ENCODE measurements around the gene INPP5A. TPM values are rescaled to one million over a fixed set of nuclear protein-coding genes. Genes with fewer than 3 reads are reported as not detected.

The INPP5A gene
- polyA plus RNA-seq, 3 donors: 31.5 to 35.4 (median 33.1) TPM

GRCh38 chr10:132609211-132609610 lies 71.6 kb downstream of the INPP5A start:
- no peak for DNase-seq

DNA sequence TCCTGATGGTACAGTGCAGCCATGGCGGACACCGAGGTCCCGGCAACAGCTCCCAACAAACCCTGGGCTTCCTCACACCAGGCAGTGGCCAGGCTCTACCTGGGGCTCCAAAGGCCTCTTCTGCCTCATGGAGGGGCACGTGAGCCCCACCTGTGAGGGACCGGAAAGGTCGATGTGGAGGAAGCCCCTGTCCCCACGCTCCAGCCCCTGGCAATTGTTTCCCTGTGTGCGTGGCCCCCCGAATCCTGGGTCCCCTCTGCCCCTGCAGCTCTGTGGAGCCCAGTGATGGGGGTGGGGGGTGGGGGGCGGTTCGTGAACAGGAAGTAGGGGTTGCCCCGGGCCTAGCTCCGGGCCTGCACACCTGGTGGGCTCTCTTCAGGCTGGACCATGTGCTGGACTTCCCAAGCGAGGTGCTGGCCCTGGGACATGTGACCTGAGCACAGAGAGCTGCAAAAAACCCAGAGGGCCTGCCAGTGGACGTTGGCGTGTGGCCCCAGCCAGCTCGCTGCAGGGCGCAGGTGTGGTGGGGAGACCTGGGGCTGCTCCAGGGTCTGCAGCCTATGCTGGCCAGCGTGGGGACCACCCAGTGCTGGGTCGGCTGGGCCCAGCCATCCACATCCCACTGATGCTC lies 72.6 kb downstream of the INPP5A start:
- DNase-seq: no peak

GRCh38 chr10:132611026-132611910 lies 73.7 kb downstream of the INPP5A start:
- DNase-seq: no peak

- DNase-seq: no peak
Observed at GRCh38 chr10:132611986-132612385, 74.4 kb downstream of the INPP5A start.

DNA sequence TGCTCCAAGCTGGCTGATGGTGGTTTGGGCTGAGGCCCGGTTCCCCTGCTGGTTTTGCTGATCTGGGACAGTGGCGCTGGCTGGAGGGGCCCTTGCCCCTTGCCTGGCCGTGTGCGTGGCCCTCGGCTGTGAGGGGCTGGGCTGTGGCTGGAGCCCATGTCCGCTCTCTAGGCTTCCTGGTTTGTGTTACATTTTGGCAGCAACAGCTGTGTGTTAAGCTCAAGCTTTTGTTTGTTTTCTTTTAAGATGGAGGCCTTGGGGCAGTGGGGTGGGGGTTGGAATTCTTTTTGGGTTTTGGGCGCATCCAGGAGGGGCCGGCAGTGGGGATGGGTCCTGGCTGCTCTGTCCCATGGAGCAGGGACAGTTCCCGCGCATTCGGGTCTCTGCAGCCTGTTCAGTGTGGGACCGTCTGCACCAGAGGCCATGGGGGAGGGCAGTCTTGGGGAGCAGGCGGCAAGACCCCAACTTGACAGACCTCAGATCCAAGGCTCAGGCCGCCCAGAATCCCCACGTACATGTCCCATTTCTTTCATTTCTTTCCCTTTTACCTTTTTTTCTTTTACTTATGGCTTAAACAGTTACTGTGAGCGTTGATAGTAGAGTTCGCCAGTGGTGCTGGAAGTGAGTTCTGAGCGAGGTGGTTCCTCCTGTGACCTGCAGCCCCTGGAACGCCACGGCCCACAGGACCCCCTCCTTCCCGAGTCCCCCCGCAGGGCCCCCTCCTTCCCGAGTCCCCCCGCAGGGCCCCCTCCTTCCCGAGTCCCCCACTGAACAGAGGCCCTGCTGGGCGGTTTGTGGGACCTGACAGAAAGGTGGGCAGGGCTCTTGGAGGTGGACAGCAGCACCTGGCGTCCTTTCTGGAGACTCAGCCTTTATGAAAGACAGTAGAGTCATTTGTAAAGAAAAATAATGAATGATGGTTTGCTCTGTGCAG lies 75.3 kb downstream of the INPP5A start:
- no peak for DNase-seq

DNA sequence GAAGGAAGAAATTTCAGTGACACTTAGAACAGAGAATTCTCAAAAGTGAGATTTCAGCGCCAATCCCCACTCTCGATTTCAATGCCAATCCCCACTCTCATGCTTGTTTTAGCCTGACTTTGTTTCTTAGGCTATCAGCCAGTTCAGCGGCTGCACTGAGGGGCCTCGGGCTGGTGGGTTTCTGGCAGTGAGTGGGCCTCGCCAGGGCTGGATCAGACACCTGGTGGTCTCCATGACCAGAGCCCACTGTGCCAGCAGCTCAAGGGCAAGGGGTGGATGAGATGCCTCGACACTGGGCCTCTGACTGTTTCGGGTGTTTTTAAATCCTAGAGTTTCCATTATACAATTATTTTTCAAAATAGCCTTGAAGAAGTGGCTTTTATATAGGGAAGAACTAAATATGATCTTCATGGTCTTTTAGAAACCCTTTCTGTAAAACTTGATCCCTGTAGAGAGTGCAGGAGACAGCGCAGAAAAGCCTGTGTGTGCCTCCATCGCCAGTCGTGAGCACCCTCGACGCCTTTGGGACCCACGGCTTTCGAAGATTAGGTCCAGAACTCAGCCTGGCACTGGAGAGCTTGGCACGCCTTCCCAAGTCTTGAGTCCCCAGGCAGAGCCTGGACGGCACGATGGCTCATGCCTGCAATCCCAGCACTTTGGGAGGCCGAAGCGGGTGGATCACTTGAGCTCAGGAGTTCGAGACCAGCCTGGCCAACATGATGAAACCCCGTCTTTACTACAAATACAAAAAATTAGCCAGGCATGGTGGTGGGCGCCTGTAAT lies 76.2 kb downstream of the INPP5A start:
- no peak for DNase-seq

DNA sequence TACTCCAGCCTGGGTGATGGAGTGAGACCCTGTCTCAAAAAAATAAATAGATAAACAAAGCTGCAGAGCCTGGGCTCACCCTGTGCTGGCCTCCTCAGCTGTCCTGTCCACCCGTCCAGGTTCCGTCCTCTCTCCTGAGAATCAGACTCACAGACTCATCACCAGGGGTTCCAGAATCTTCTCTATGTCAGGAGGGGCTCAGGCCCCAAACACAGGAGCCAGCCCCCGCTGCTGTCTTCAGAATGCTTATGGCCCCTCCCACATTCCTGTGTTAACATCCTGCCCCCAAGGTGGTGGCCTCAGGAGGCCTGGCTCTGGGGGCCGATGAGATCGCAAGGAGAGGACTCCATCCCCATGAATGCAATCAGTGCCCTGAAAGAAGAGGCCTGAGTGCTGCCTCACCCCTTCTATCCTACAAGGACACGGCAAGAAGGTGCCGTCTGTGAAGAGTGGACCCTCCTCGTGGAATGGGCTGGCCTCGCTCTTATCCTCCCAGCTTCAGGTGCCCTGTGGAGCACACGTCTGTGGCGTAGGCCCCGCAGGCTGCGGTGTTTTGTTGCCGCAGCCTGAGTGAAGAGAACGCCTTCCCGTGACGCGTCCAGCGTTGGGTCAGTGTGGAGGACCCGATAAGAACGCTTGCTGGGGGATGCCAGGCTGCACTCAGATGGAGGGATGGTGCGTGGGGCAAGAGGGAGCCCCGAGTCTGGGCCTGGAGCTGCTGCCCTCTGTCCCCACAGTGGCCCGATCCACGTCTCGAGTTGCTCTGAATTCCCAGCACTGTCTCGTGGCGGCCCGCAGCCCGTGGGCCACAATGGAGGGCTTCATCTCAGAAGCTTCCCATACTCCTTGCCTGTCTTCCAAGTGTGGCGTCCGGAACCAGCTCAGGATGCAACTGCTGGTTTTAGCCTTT lies 77.1 kb downstream of the INPP5A start:
- no peak for DNase-seq

GRCh38 chr10:132615341-132616169 lies 78.0 kb downstream of the INPP5A start:
- DNase-seq: no peak

DNA sequence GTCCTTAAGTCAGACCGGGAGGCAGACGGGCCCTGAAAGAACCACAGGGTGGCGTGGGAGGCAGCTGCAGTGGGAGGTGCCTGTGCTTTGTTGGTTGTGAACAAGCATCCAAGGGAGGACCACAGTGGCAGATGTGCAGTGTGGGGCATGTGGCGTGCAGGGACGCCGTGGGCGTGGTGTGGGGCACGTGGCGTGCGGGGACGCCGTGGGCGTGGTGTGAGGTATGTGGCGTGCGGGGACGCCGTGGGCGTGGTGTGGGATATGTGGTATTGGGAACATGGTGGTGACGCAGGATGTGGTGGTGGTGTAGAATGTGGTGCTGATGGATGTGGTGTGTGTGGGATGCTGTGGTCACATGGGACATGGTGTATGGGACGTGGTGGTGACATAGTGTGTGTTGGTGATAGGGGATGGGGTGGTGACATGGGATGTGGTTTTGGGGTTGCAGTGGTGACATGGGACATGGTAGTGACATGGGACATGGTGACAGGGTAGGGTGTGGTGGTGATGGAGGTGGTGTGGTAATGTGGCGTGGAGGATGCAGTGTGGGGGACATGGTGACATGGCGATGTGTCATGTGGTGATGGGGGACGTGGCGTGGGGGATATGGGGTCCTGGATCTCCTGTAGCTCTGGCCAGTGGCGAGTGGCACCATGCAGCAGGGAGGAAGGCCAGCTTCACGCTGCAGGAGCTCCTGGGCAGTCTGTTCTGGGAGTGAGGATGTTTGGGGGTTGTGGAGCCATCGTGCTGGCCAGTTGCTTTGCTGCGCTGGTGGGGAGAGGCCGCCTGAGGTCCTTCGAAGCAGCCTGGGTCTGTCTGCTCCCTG lies 78.8 kb downstream of the INPP5A start:
- no peak for DNase-seq

GRCh38 chr10:132616996-132617736 lies 79.6 kb downstream of the INPP5A start:
- no peak for DNase-seq

DNA sequence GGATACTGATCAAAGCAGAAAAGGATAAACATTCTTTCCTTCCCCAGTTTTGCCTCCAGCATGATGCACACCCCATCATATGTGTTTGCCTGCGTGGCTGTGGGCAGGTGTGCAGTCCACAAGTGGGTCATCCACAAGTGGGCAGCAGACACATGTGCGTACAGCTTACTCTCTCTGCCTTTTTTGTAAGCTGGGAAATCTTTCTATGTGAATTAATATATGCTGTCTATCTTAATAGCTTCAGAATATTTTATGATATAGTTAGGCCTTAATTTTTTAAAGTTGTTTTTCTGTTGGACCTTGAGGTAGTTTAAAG lies 80.1 kb downstream of the INPP5A start:
- no peak for DNase-seq

- DNase-seq: no peak
Observed at GRCh38 chr10:132618158-132618919, 80.8 kb downstream of the INPP5A start.

DNA sequence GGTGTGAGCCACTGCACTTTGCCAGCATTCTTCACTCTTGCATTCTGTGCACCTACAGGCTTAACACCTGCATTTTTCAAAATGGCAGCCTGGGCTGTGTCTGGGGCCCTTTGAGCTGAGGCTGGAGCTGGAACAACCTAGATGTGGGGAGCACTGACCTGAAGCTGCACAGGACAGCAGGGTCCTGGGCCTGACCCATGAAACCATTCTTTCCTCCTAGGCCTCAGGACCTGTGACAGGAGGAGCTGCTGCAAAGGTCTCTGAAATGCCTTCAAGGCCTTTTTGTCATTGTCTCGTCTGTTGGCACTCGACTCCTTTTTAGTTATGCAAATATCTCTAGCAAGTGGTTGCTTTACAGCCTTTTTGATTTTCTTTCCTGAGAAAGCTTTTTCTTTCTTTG lies 82.3 kb downstream of the INPP5A start:
- no peak for DNase-seq

DNA sequence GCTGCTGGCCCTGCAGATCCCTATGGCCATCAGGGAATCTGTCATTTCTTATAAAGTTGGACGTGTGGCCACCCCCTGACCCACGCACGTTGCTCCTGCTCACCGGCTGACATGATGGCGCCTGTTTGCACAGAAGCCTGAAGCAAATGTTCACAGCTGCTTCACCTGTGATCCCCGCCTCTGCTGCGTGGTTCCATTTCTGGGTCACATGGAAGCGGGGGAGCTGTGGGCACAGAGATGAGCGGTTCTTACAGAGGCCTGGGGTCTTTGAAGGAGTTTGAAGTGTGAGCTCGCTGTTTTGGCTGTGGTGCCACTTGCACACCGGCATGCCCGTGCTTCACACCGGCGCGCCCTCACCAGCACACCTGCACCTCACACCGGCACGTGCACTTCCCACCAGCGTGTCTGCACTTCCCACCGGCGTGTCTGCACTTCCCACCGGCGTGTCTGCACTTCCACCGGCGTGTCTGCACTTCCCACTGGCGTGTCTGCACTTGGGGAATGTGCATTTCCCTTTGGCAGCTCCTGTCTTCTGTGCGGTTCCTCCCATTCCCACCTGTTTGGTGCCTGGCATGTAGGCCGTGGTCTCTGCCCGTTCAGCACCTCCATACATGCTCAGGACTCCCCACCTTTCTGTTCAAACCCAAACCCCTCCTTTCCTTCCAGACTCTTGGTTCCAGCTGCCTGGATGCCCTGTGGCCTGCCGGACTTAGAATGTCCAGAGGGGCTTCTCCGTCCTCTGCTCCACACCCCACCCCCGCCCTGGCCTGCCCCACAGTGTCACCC lies 86.7 kb downstream of the INPP5A start:
- no peak for DNase-seq

- no peak for DNase-seq
Observed at GRCh38 chr10:132624847-132625471, 87.4 kb downstream of the INPP5A start.
